ENCODE data around the gene SAMD13. TPM values are rescaled to one million over a fixed set of nuclear protein-coding genes. Genes with fewer than 3 reads are reported as not detected.

SAMD13 gene
- total and polyA plus RNA-seq, 2 donors (not counting 3 experiments of a cell fraction or from before 2014, with no cell fraction given) = 1.2 to 4.8 TPM

DNA sequence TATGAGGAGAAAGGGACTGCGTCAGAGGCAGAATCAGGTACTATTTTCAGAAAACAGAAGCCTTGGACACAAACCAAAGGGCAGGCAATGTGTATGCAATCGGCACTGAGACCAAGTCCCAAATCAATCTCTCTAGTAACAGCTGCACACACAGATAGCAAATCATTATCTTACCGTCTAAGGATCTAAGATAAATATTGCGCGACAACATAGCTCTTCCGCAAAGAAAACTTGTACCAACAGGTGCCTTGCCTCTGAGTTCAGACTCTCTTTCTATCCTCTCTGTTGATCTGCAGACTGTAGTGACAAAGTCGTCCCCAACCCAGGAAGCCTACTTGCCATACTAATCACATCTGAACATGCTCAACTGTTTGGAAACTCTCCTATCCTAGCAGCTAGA lies 22.6 kb upstream of the SAMD13 start:
- no peak overlapping the region for H2AFZ ChIP-seq (ENCODE audit: low read depth, low read length)

More for the DNA sequence above, 22.6 kb upstream of the SAMD13 start:
- Histone ChIP-seq H3K4me2 (ENCODE audit: insufficient read depth, low read length) (no peak overlapping the region), H4K20me1 (replicated peaks; ENCODE audit: control insufficient read depth, extremely low read depth, insufficient read depth, low read length) (no peaks in the 10 kb centered on the region), H3K9me1 (replicated peaks; ENCODE audit: control insufficient read depth, extremely low read depth, insufficient read depth, low read length) (no peaks in the 10 kb centered on the region), H3K4me1 (ENCODE audit: control insufficient read depth, extremely low read depth, insufficient read depth, low read length) (no peaks in the 10 kb centered on the region), H3K36me3 (ENCODE audit: control insufficient read depth in 2 of 2, extremely low read depth in 1 of 2, insufficient read depth in 2 of 2, low read length in 2 of 2) (no peaks in the 10 kb centered on the region), H3K79me2 (ENCODE audit: control insufficient read depth, insufficient read depth, low read length) (no peaks in the 10 kb centered on the region), H3K9ac (replicated peaks; ENCODE audit: extremely low read depth, insufficient read depth, low read length) (no peak overlapping the region), H3K4me3 (replicated peaks in 1 of 3; ENCODE audit: insufficient read depth in 1 of 3, low read depth in 1 of 3, low read length in 3 of 3) (no peak overlapping the region), H3K27me3 (ENCODE audit: control insufficient read depth in 2 of 2, insufficient read depth in 2 of 2, low read length in 2 of 2) (no peaks in the 10 kb centered on the region), H3K27ac (ENCODE audit: insufficient read depth, low read depth, low read length) (no peak overlapping the region), H3K9me3 (replicated peaks; ENCODE audit: control insufficient read depth, insufficient read depth, low read length) (no peaks in the 10 kb centered on the region)
- BruUV-seq (replicated peaks) = no TSS peak
- dilution Hi-C loops (cut with MboI; ENCODE audit: extremely low pct_ligation_motif_present, low sequenced_read_pairs) (no loop called here), intact Hi-C loops (cut with micrococcal nuclease) (no loop called here)
- ChIA-PET CTCF (no interaction called here), POLR2A (no interaction called here)
- no peak for TF ChIP-seq EZH2 (IDR thresholded peaks at IDR 0.05; ENCODE audit: borderline replicate concordance, low read depth, low read length, severe bottlenecking)
- TF ChIP-seq JUN (IDR thresholded peaks at IDR 0.05; ENCODE audit: borderline replicate concordance, insufficient read depth, insufficient read length, low read depth) = no peak
- no peak for TF ChIP-seq GATA2 (IDR thresholded peaks at IDR 0.05; ENCODE audit: insufficient read depth, insufficient read length, low read depth, low read length)
- TF ChIP-seq POLR2A (IDR thresholded peaks at IDR 0.05; ENCODE audit: low read depth, low read length) = no peak
- no peak for TF ChIP-seq MYC (IDR thresholded peaks at IDR 0.05; ENCODE audit: low read depth, low read length)
- TF ChIP-seq, protein P1, sequence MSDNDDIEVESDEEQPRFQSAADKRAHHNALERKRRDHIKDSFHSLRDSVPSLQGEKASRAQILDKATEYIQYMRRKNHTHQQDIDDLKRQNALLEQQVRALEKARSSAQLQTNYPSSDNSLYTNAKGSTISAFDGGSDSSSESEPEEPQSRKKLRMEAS (IDR thresholded peaks at IDR 0.05; ENCODE audit: insufficient read depth, insufficient read length) = no peak
- TF ChIP-seq FOS (IDR thresholded peaks at IDR 0.05; ENCODE audit: borderline replicate concordance, insufficient read depth, low read length) = no peak
- TF ChIP-seq POLR2AphosphoS5 (IDR thresholded peaks at IDR 0.05; ENCODE audit: insufficient read depth, low read depth, low read length) = no peak
- TF ChIP-seq, protein P2, sequence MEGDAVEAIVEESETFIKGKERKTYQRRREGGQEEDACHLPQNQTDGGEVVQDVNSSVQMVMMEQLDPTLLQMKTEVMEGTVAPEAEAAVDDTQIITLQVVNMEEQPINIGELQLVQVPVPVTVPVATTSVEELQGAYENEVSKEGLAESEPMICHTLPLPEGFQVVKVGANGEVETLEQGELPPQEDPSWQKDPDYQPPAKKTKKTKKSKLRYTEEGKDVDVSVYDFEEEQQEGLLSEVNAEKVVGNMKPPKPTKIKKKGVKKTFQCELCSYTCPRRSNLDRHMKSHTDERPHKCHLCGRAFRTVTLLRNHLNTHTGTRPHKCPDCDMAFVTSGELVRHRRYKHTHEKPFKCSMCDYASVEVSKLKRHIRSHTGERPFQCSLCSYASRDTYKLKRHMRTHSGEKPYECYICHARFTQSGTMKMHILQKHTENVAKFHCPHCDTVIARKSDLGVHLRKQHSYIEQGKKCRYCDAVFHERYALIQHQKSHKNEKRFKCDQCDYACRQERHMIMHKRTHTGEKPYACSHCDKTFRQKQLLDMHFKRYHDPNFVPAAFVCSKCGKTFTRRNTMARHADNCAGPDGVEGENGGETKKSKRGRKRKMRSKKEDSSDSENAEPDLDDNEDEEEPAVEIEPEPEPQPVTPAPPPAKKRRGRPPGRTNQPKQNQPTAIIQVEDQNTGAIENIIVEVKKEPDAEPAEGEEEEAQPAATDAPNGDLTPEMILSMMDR (IDR thresholded peaks at IDR 0.05; ENCODE audit: extremely low read depth in 1 of 2, insufficient read depth in 1 of 2, low read depth in 1 of 2, low read length in 2 of 2) = no peak
- DNase-seq (ENCODE audit: low read depth, low spot score) (no peak), FAIRE-seq (no peak)

Data from endothelial cell of umbilical vein (primary cell).